Activated CD4-positive, alpha-beta T cell treated with anti-CD3 and anti-CD28 coated beads for 1 hour (primary cell): ENCODE measurements around the gene CHIA.
A peak's percentile ranks its signal among the peaks of the same experiment; 100 is the strongest.
"Not testable (repeated sequence)": the region's sequence is repeated elsewhere in the genome, so short reads cannot be mapped to it uniquely, and the experiment has no call there.

Source experiments
- DNase-seq: peaks from one replicate; pipeline ENCODE4 v3.0.0-alpha.2; 2020

Gene CHIA

GRCh38 chr1:111286912-111287311, 3.7 kb upstream of the CHIA start:
- no peak for DNase-seq

GRCh38 chr1:111289371-111289770, 1.3 kb upstream of the CHIA start:
- DNase-seq = no peak

- no peak for DNase-seq
Measured at GRCh38 chr1:111290104-111290503, 547 bp upstream of the CHIA start.

GRCh38 chr1:111294390-111294789, 3.7 kb downstream of the CHIA start:
- DNase-seq = no peak

GRCh38 chr1:111302374-111302773, 11.7 kb downstream of the CHIA start:
- no peak for DNase-seq

GRCh38 chr1:111309690-111310089, 19.0 kb downstream of the CHIA start:
- no peak for DNase-seq

- no peak for DNase-seq
Measured at GRCh38 chr1:111318523-111318922, 27.9 kb downstream of the CHIA start.

GRCh38 chr1:111320066-111320879, 29.6 kb downstream of the CHIA start:
- DNase-seq = no peak

GRCh38 chr1:111323231-111323630, 32.6 kb downstream of the CHIA start:
- no peak for DNase-seq

- no peak for DNase-seq
Measured at GRCh38 chr1:111332190-111332589, 41.5 kb downstream of the CHIA start.

- DNase-seq = peak; percentile 41
Measured at GRCh38 chr1:111334169-111334568, 43.5 kb downstream of the CHIA start.

GRCh38 chr1:111335214-111335877, 44.7 kb downstream of the CHIA start:
- DNase-seq = not testable (repeated sequence)

GRCh38 chr1:111338849-111339248, 48.2 kb downstream of the CHIA start:
- not testable (repeated sequence) for DNase-seq

GRCh38 chr1:111346089-111346885, 55.6 kb downstream of the CHIA start:
- peak; percentile 81 for DNase-seq

GRCh38 chr1:111347026-111347425, 56.4 kb downstream of the CHIA start:
- DNase-seq = no peak

- no peak for DNase-seq
Measured at GRCh38 chr1:111351700-111352099, 61.0 kb downstream of the CHIA start.

- no peak for DNase-seq
Measured at GRCh38 chr1:111354584-111354983, 63.9 kb downstream of the CHIA start.

GRCh38 chr1:111358964-111359363, 68.3 kb downstream of the CHIA start:
- no peak for DNase-seq

GRCh38 chr1:111359376-111359775, 68.7 kb downstream of the CHIA start:
- no peak for DNase-seq

GRCh38 chr1:111360257-111360656, 69.6 kb downstream of the CHIA start:
- not testable (repeated sequence) for DNase-seq

GRCh38 chr1:111361761-111362160, 71.1 kb downstream of the CHIA start:
- no peak for DNase-seq

GRCh38 chr1:111364690-111365089, 74.0 kb downstream of the CHIA start:
- DNase-seq = no peak

GRCh38 chr1:111366256-111366655, 75.6 kb downstream of the CHIA start:
- DNase-seq = no peak

- DNase-seq = no peak
Measured at GRCh38 chr1:111369177-111369576, 78.5 kb downstream of the CHIA start.
